Fibroblast of villous mesenchyme (primary cell): Measurements from ENCODE around the gene ICAM1. TPM values are rescaled to one million over a fixed set of nuclear protein-coding genes. Genes with fewer than 3 reads are reported as not detected.
A peak's percentile ranks its signal among the peaks of the same experiment; 100 is the strongest.

Source experiments
- DNase-seq: peaks from one replicate; pipeline ENCODE4 v3.0.0-alpha.2; 2010; ENCODE audit warnings: low read depth
- H3K4me3 ChIP-seq: 2 replicates; pipeline ENCODE4 v1.5.1; 2011; ENCODE audit warnings: low read depth, mild to moderate bottlenecking, low read length
- CTCF ChIP-seq: IDR thresholded peaks from 2 replicates; pipeline ENCODE4 v1.5.1; 2012; ENCODE audit warnings: low read depth, mild to moderate bottlenecking, low read length; ENCODE audit not compliant: insufficient read depth
- total RNA-seq: library from RNA; depleted of rRNA; stranded (reverse); fragments of >200 nt; gene quantifications from 2 replicates; pipeline ENCODE4 v1.2.3, GENCODE V29; 2012

Gene ICAM1
- total RNA-seq, 1 donor, result 244 TPM

DNA sequence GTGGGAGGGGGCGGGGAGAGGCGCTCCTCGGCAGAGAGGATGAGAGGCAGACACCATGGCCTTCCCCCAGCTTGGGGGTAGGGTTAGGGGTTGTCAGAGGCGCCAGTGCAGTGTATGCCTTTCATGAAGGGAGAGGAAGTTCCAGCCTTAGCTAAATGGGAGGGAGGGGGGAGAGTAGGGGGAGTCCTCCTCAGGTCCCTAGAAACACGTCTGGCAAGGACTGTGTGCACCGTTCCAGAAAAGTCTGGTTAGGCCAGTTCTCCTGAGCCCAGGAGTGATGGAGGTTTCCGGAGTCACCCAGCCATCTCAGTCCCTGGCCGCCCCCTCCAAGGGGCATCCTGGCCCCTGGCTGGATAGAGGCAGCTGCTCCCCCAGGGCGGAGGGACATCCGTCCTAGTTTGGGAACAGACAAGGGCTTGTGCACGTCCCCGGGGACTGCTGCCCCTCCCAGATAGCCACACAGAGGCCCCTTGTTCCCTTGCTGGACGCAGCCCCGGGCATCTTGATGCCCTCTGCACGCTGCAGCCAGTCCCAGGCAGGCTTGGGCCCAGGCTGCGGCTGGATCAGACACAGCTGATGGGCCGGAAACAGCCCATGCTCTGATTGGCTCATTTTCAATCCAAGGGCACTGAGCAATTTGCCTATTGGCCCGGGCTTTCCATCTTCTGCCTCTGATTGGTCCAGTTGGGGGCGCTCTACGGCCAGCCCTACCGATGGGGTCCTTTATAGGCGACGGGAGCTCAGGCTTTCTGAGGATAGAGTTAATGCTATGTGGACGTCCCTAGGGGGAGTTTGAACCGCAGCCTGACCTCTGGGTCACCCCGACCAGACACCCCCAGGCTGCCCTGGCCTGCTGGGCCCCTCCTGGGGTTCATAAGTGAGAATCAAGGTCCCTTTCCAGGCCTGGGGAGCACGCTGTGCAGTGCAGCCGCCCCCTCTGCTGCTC lies 43.6 kb upstream of the ICAM1 start:
- peak overlapping the region; percentile 32 for H3K4me3 ChIP-seq
- no peak for TF ChIP-seq CTCF
- DNase-seq, result peak; percentile 21

DNA sequence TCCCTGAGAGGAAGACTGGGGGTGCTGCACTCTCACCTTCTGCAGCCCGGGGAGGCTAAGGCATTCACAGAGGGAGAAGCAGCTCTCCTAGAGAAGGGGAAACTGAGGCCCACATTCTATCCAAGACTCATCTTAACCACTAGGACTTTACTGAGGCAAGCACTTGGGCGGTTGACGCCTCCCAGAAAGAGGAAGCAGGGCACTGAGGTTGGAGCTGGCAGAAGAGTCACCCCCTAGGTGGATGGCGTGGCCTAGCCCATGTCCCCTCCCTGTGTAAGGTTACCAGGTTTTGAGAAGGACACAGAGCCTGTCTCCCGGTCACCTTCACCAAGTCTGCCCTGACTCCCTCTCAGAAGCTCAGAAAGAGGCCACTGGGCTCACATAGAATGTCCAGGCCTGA lies 42.5 kb upstream of the ICAM1 start:
- no peak for DNase-seq
- H3K4me3 ChIP-seq, result no peak overlapping the region
- no peak for TF ChIP-seq CTCF

DNA sequence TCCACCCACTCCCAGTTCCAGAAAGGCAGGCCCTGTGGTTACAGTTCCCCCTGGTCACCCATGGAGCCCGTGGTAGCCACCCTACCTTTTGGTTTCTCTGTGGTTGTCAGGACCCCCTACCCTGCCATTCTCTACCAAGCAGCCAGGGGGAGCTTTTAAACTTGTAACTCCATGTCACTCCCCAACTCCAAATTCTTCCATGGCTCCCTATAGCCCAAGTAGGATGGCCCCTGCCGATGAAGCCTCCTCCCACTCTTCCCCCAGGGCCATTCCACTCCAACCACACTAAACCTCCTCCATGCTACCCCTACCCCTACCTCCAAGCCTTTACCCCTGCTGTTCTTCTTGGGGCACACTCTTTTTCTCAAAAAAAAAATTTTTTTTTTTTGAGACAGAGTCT lies 42.0 kb upstream of the ICAM1 start:
- TF ChIP-seq CTCF, result peak; percentile 61
- H3K4me3 ChIP-seq, result no peak overlapping the region
- DNase-seq, result peak; percentile 52

DNA sequence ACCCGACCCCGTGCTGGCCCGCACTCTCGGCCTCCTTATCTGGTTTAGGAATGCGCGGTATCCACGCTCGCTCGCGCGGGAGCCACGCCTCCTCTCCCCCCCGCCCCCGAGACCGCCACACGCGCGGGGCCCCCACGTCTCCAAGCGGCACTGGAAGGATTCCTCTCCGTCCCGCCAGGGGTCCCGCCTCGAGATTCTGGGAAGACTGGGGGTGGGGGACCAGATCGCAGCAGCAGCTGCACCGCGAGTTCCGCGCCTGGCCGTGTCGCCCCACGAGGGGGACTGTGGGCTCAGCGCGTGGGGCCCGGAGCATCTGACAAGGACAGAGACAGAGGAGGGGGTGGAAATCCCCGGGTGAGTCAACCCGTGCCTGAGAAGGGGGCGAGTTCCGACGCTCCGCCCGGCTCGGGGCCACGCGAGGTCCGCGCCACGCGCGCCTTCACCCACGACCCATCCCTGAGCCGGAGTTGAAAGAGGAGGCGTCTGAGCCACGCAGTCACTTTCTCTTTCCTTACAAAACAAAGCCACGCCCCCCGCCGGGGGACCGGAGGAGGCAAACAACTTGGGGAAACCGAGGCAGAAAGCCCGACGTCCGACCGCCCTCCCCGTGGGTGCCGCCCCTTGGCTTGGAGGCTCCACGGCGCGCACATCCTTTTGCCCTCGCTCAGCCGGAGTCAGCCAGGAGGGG lies 40.6 kb upstream of the ICAM1 start:
- no peak for TF ChIP-seq CTCF
- peak; percentile 51 for DNase-seq
- H3K4me3 ChIP-seq, result peak overlapping the region; percentile 90

GRCh38 chr19:10230861-10231611 lies 39.9 kb upstream of the ICAM1 start, which contains the start of gene S1PR2:
Gene S1PR2 (minus strand): TSS chr19:10231331. CDS start chr19:10224905, 6,426 bp downstream.
- peak within 1 kb of the TSS; percentile 90 for H3K4me3 ChIP-seq
- TF ChIP-seq CTCF, result no peak
- DNase-seq, result peak; percentile 74

DNA sequence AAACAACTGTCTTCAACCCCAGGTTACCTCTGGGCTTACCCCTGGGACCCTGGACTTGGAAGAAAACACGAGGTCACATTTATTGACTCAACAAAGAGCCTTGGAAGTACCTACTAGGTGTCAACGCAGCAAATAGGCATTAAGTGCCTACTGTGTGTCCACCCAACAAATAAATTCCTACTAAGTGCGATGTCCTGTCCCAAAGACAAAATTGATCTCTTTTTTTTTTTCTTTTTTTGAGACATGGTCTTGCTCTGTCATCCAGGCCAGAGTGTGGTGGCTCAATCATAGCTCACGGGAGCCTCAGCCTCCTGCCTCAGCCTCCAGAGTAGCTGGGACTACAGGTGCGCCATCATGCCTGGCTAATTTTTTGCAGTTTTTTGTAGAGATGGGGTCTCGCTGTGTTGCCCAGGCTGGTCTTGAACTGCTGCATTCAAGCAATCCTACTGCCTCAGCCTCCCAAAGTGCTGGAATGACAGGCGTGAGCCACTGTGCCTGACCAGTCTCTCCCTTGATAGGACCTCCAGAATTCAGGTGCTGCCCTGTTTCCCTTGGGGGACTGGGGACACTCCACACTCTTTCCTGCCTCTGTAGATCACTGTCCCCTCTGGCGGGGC lies 39.2 kb upstream of the ICAM1 start:
- no peak for DNase-seq
- peak overlapping the region; percentile 90 for H3K4me3 ChIP-seq
- TF ChIP-seq CTCF, result no peak
